Muscle layer of duodenum (tissue), 2 donors: ENCODE measurements around the gene MYO1D.

Source experiments
- H3K27ac ChIP-seq: one replicate; pipeline ENCODE4 v1.7.0; 2013; ENCODE audit warnings: mild to moderate bottlenecking, low read length
- H3K27me3 ChIP-seq: one replicate; pipeline ENCODE4 v1.7.0; 2013; ENCODE audit warnings: low read depth, mild to moderate bottlenecking, control low read depth, low read length
- H3K36me3 ChIP-seq, 2 donors: one replicate each; pipeline ENCODE4 v1.7.0; 2013; ENCODE audit warnings: low read length in 2 of 2, control low read depth in 1 of 2, mild to moderate bottlenecking in 1 of 2; ENCODE audit not compliant: insufficient read depth in 2 of 2, control insufficient read depth in 1 of 2
- H3K4me1 ChIP-seq, 2 donors: one replicate each; pipeline ENCODE4 v1.7.0; 2013; ENCODE audit warnings: low read length in 2 of 2, mild to moderate bottlenecking in 2 of 2, control low read depth in 1 of 2, moderate library complexity in 1 of 2; ENCODE audit not compliant: insufficient read depth in 2 of 2, control insufficient read depth in 1 of 2
- H3K4me3 ChIP-seq, 2 donors: one replicate each; pipeline ENCODE4 v1.7.0; 2013; ENCODE audit warnings: low read length in 2 of 2, low read depth in 1 of 2, mild to moderate bottlenecking in 1 of 2
- H3K9me3 ChIP-seq, 2 donors: one replicate each; pipeline ENCODE4 v1.7.0; 2013; ENCODE audit warnings: low read length in 2 of 2, control low read depth in 1 of 2, mild to moderate bottlenecking in 1 of 2; ENCODE audit not compliant: control insufficient read depth in 1 of 2
- donor health status: healthy.

The MYO1D gene

GRCh38 chr17:32566303-32566702 lies 310.6 kb downstream of the MYO1D start:
- H3K27me3 ChIP-seq = no peaks in the 10 kb centered on the region
- no peaks in the 10 kb centered on the region for H3K36me3 ChIP-seq
- H3K4me1 ChIP-seq = no peaks in the 10 kb centered on the region

GRCh38 chr17:32565401-32565800 lies 311.5 kb downstream of the MYO1D start:
- H3K36me3 ChIP-seq = no peaks in the 10 kb centered on the region
- H3K4me1 ChIP-seq = no peaks in the 10 kb centered on the region
- no peaks in the 10 kb centered on the region for H3K27me3 ChIP-seq
- no peak overlapping the region for H3K27ac ChIP-seq
- no peaks in the 10 kb centered on the region for H3K9me3 ChIP-seq
- no peak overlapping the region for H3K4me3 ChIP-seq

More at GRCh38 chr17:32566303-32566702, 310.6 kb downstream of the MYO1D start:
- Histone ChIP-seq H3K27ac (no peak overlapping the region), H3K9me3 (no peaks in the 10 kb centered on the region), H3K4me3 (no peak overlapping the region)

GRCh38 chr17:32564325-32564724 lies 312.6 kb downstream of the MYO1D start:
- Histone ChIP-seq H3K27ac (no peak overlapping the region), H3K4me1 (no peaks in the 10 kb centered on the region), H3K9me3 (no peaks in the 10 kb centered on the region), H3K4me3 (no peak overlapping the region), H3K27me3 (no peaks in the 10 kb centered on the region), H3K36me3 (no peaks in the 10 kb centered on the region)

GRCh38 chr17:32563583-32563982 lies 313.3 kb downstream of the MYO1D start:
- H3K36me3 ChIP-seq = no peaks in the 10 kb centered on the region
- no peaks in the 10 kb centered on the region for H3K27me3 ChIP-seq
- H3K27ac ChIP-seq = no peak overlapping the region
- no peak overlapping the region for H3K4me3 ChIP-seq
- no peaks in the 10 kb centered on the region for H3K9me3 ChIP-seq
- peaks cover 0 to 2% of the 10 kb centered on the region in 2 donors for H3K4me1 ChIP-seq

- Histone ChIP-seq H3K4me3 (no peak overlapping the region), H3K9me3 (no peaks in the 10 kb centered on the region), H3K36me3 (no peaks in the 10 kb centered on the region), H3K27me3 (no peaks in the 10 kb centered on the region), H3K27ac (no peak overlapping the region), H3K4me1 (peaks cover 0 to 5% of the 10 kb centered on the region in 2 donors)
Measured at GRCh38 chr17:32558997-32559650, 317.8 kb downstream of the MYO1D start.

GRCh38 chr17:32558326-32558955 lies 318.5 kb downstream of the MYO1D start:
- Histone ChIP-seq H3K4me1 (peaks cover 0 to 5% of the 10 kb centered on the region in 2 donors), H3K36me3 (no peaks in the 10 kb centered on the region), H3K27me3 (no peaks in the 10 kb centered on the region), H3K4me3 (no peak overlapping the region), H3K9me3 (no peaks in the 10 kb centered on the region), H3K27ac (no peak overlapping the region)

GRCh38 chr17:32555611-32556310 lies 321.2 kb downstream of the MYO1D start:
- no peaks in the 10 kb centered on the region for H3K36me3 ChIP-seq
- peaks cover 0 to 5% of the 10 kb centered on the region in 2 donors for H3K4me1 ChIP-seq
- no peaks in the 10 kb centered on the region for H3K27me3 ChIP-seq
- no peaks in the 10 kb centered on the region for H3K9me3 ChIP-seq
- no peak overlapping the region for H3K4me3 ChIP-seq
- no peak overlapping the region for H3K27ac ChIP-seq

- Histone ChIP-seq H3K9me3 (no peaks in the 10 kb centered on the region), H3K4me3 (no peak overlapping the region), H3K4me1 (no peaks in the 10 kb centered on the region), H3K27ac (no peak overlapping the region), H3K27me3 (no peaks in the 10 kb centered on the region), H3K36me3 (no peaks in the 10 kb centered on the region)
Measured at GRCh38 chr17:32553168-32553567, 323.8 kb downstream of the MYO1D start.

GRCh38 chr17:32552280-32552679 lies 324.6 kb downstream of the MYO1D start:
- no peaks in the 10 kb centered on the region for H3K27me3 ChIP-seq
- no peaks in the 10 kb centered on the region for H3K4me1 ChIP-seq
- no peaks in the 10 kb centered on the region for H3K9me3 ChIP-seq
- H3K4me3 ChIP-seq = no peak overlapping the region
- no peaks in the 10 kb centered on the region for H3K36me3 ChIP-seq
- no peak overlapping the region for H3K27ac ChIP-seq

- Histone ChIP-seq H3K9me3 (no peaks in the 10 kb centered on the region), H3K4me1 (no peaks in the 10 kb centered on the region), H3K27ac (no peak overlapping the region)
Measured at GRCh38 chr17:32551186-32551955, 325.6 kb downstream of the MYO1D start.

GRCh38 chr17:32549559-32549958 lies 327.4 kb downstream of the MYO1D start:
- no peak overlapping the region for H3K4me3 ChIP-seq
- H3K27ac ChIP-seq = no peak overlapping the region
- no peaks in the 10 kb centered on the region for H3K9me3 ChIP-seq
- no peaks in the 10 kb centered on the region for H3K4me1 ChIP-seq
- no peaks in the 10 kb centered on the region for H3K27me3 ChIP-seq
- H3K36me3 ChIP-seq = no peaks in the 10 kb centered on the region

More at GRCh38 chr17:32551186-32551955, 325.6 kb downstream of the MYO1D start:
- no peak overlapping the region for H3K4me3 ChIP-seq
- H3K36me3 ChIP-seq = no peaks in the 10 kb centered on the region
- H3K27me3 ChIP-seq = no peaks in the 10 kb centered on the region
